K562 (cell line): ENCODE data around the gene IRF9. TPM values are rescaled to one million over a fixed set of nuclear protein-coding genes. Genes with fewer than 3 reads are reported as not detected.

Source experiments
- ATF6 ChIP-seq: sonication (generic); formaldehyde crosslinking; IDR thresholded peaks from 2 replicates; pipeline ENCODE4 v1.4.0; 2020; ENCODE audit warnings: mild to moderate bottlenecking, missing genetic modification reagents
- CBFB ChIP-seq: sonication (generic); formaldehyde crosslinking; IDR thresholded peaks from 2 replicates; pipeline ENCODE4 v1.4.0; 2020; ENCODE audit warnings: mild to moderate bottlenecking, missing genetic modification reagents
- CBX1 ChIP-seq: sonication (generic); IDR thresholded peaks from 2 replicates; pipeline ENCODE4 v1.6.1; 2016; ENCODE audit warnings: antibody characterized with exemption, low read depth, mild to moderate bottlenecking
- COPS2 ChIP-seq: fragments of 450-650 bp; conservative IDR thresholded peaks from 2 replicates; pipeline ENCODE4 v1.6.1; 2016; ENCODE audit warnings: mild to moderate bottlenecking, moderate library complexity
- FOSL1 ChIP-seq: fragments of 200-800 bp; sonication (Bioruptor generic); conservative IDR thresholded peaks from 2 replicates; pipeline ENCODE4 v1.6.1; 2016; ENCODE audit warnings: missing genetic modification characterization, missing compliant biosample characterization
- FOXP4 ChIP-seq: sonication (generic); formaldehyde crosslinking; IDR thresholded peaks from 2 replicates; pipeline ENCODE4 v1.8.0; 2022; ENCODE audit warnings: mild to moderate bottlenecking, missing genetic modification reagents, borderline replicate concordance
- HDAC6 ChIP-seq: IDR thresholded peaks from 2 replicates; pipeline ENCODE4 v1.6.1; 2012; ENCODE audit warnings: low read depth, mild to moderate bottlenecking, control low read depth, inconsistent platforms, low read length, moderate library complexity
- HIVEP1 ChIP-seq: fragments of 250-450 bp; sonication (Bioruptor Pico); IDR thresholded peaks from 2 replicates; pipeline ENCODE4 v1.4.0; 2020; ENCODE audit warnings: mild to moderate bottlenecking
- JUN ChIP-seq, 2 experiments: sonication (generic) in 1 of 2; formaldehyde crosslinking in 1 of 2; IDR thresholded peaks; 2 replicates each; pipeline versions ENCODE4 v1.6.1 to v1.8.0; 2012 to 2022; ENCODE audit warnings: borderline replicate concordance in 2 of 2, mild to moderate bottlenecking in 2 of 2, improper control_type of control experiment in 1 of 2, low read depth in 1 of 2, low read length in 1 of 2, missing genetic modification reagents in 1 of 2
- KAT7 ChIP-seq: sonication (generic); formaldehyde crosslinking; IDR thresholded peaks from 2 replicates; pipeline ENCODE4 v1.8.0; 2022; ENCODE audit warnings: missing genetic modification reagents, mild to moderate bottlenecking, borderline replicate concordance
- KDM1A ChIP-seq, 2 experiments: fragments of 450-650 bp; IDR thresholded peaks; 2 replicates each; pipeline ENCODE4 v1.6.1; 2016; ENCODE audit warnings: mild to moderate bottlenecking in 2 of 2
- MBD2 ChIP-seq: sonication (generic); IDR thresholded peaks from 2 replicates; pipeline ENCODE4 v1.6.1; 2016; ENCODE audit warnings: low read depth, borderline replicate concordance
- NBN ChIP-seq: fragments of 450-650 bp; IDR thresholded peaks from 2 replicates; pipeline ENCODE4 v1.6.1; 2016; ENCODE audit warnings: low read depth, mild to moderate bottlenecking
- RFX1 ChIP-seq: fragments of 450-650 bp; IDR thresholded peaks from 2 replicates; pipeline ENCODE4 v1.6.1; 2016; ENCODE audit warnings: mild to moderate bottlenecking, moderate library complexity
- TRIM28 ChIP-seq: fragments of 450-650 bp; IDR thresholded peaks from 2 replicates; pipeline ENCODE4 v1.6.1; 2017
- ZKSCAN3 ChIP-seq: fragments of 250-450 bp; sonication (Bioruptor Pico); IDR thresholded peaks from 2 replicates; pipeline ENCODE4 v1.4.0; 2020
- ZMIZ1 ChIP-seq, 2 experiments: fragments of 150-350 bp in 1 of 2; IDR thresholded peaks; 2 replicates each; pipeline ENCODE4 v1.6.1; 2012 to 2016; ENCODE audit warnings: low read depth in 2 of 2, low read length in 2 of 2, mild to moderate bottlenecking in 1 of 2, moderate library complexity in 1 of 2
- ZNF589 ChIP-seq: fragments of 200-800 bp; sonication (Bioruptor generic); IDR thresholded peaks from 2 replicates; pipeline ENCODE4 v1.6.1; 2016; ENCODE audit warnings: low read depth, missing genetic modification characterization, missing compliant biosample characterization
- polyA plus RNA-seq, 8 experiments: library from polyadenylated mRNA; depleted of rRNA in 4 of 8; stranded (reverse) in 5 of 8; unstranded in 3 of 8; fragments of >200 nt; fragmentation: Nextera tagmentation in 2 of 8; fragmentation: Illumina TruSeq in 1 of 8; extraction: Ambion mirVana in 2 of 8; extraction: Trizol in 1 of 8; gene quantifications; 2 replicates each; pipeline versions ENCODE4 v1.2.1 to v1.2.3, GENCODE V29; 2011 to 2014; ENCODE audit warnings: inconsistent platforms in 1 of 8, missing spikeins in 1 of 8
- total RNA-seq, 7 experiments: library from RNA; depleted of rRNA in 6 of 7; stranded (reverse); fragments of >200 nt in 6 of 7; fragmentation: Illumina TruSeq in 2 of 7; extraction: Trizol in 2 of 7; gene quantifications; 2 replicates each; pipeline versions ENCODE4 v1.2.1 to v1.2.3, GENCODE V29; 2011 to 2021; ENCODE audit warnings: low replicate concordance in 1 of 7

IRF9 gene
- total and polyA plus RNA-seq, 9 of the 15 experiments (the other 6 are each of a cell fraction or from before 2014, with no cell fraction given) = 0.79 to 14.8 (median 6.1) TPM

- TF ChIP-seq TRIM28 (no peak), RFX1 (peak; percentile 98), COPS2 (no peak), KAT7 (CRISPR knock-in tag) (no peak), ATF6 (CRISPR knock-in tag) (peak; percentile 40; the same call in 1 of the 2 replicates), HIVEP1 (CRISPR knock-in tag) (0 out of 2 replicates have a peak, but pooled peaks have one; percentile 49), CBFB (peak; percentile 63; the same call in 1 of the 2 replicates), CBX1 (0 out of 2 replicates have a peak, but pooled peaks have one; percentile 10), FOXP4 (CRISPR knock-in tag) (peak; percentile 59; the same call in 1 of the 2 replicates), ZMIZ1 (IDR thresholded peaks at IDR 0.05; ENCODE audit: low read depth in 2 of 2, low read length in 2 of 2) (no peak), KDM1A (IDR thresholded peaks at IDR 0.05) (no peak), ZKSCAN3 (CRISPR knock-in tag) (no peak), NBN (0 out of 2 replicates have a peak, but pooled peaks have one; percentile 17), HDAC6 (no peak), ZNF589 (CRISPR knock-in tag) (no peak), MBD2 (peak; percentile 59), JUN (IDR thresholded peaks at IDR 0.05; ENCODE audit: borderline replicate concordance, low read depth, low read length) (peak; percentile 9; the same call in 1 of the 2 replicates), JUN (CRISPR knock-in tag; IDR thresholded peaks at IDR 0.05; ENCODE audit: borderline replicate concordance) (no peak), FOSL1 (tag) (peak; percentile 90)
Measured at GRCh38 chr14:24195186-24196070, 34.4 kb downstream of the IRF9 start, which contains the start of gene TM9SF1 (continued).
